Heart right ventricle (tissue), 16 donors: ENCODE data around the gene SNRK. TPM values are rescaled to one million over a fixed set of nuclear protein-coding genes. Genes with fewer than 3 reads are reported as not detected.

Experiments
- ATAC-seq, 8 donors: fragments of 200-7000 bp; cut with Tn5 transposase; one replicate each; pipeline ENCODE4 v1.9.1; 2020; ENCODE audit warnings: mild to moderate bottlenecking in 8 of 8, moderate library complexity in 8 of 8, moderate number of reproducible peaks in 1 of 8
- DNase-seq, 2 donors: peaks; one replicate each; pipeline ENCODE4 v3.0.0-alpha.2; 2020
- H3K27ac ChIP-seq, 10 donors: fragments of 200-600 bp; sonication (generic) in 2 of 10; one replicate each; pipeline versions ENCODE4 v1.5.0 to v1.8.0; 2020 to 2022; ENCODE audit warnings: mild to moderate bottlenecking in 3 of 10
- H3K27me3 ChIP-seq, 7 donors: fragments of 200-600 bp; one replicate each; pipeline ENCODE4 v1.8.0; 2021 to 2022; ENCODE audit warnings: mild to moderate bottlenecking in 2 of 7
- H3K36me3 ChIP-seq, 9 donors: fragments of 200-600 bp; sonication (generic) in 1 of 9; one replicate each; pipeline versions ENCODE4 v1.5.0 to v1.8.0; 2020 to 2022; ENCODE audit warnings: mild to moderate bottlenecking in 2 of 9
- H3K4me1 ChIP-seq, 9 donors: fragments of 200-600 bp; sonication (generic) in 1 of 9; one replicate each; pipeline versions ENCODE4 v1.5.0 to v1.8.0; 2020 to 2022; ENCODE audit warnings: mild to moderate bottlenecking in 4 of 9
- H3K4me3 ChIP-seq, 10 donors: fragments of 200-600 bp; sonication (generic) in 2 of 10; one replicate each; pipeline versions ENCODE4 v1.5.0 to v1.8.0; 2020 to 2022; ENCODE audit warnings: mild to moderate bottlenecking in 7 of 10, moderate library complexity in 2 of 10
- H3K9me3 ChIP-seq, 11 donors: fragments of 200-600 bp in 10 of 11; sonication (generic) in 2 of 11; one replicate each; pipeline versions ENCODE4 v1.5.0 to v1.8.0; 2013 to 2022; ENCODE audit warnings: mild to moderate bottlenecking in 2 of 11, control low read depth in 1 of 11, moderate library complexity in 1 of 11
- WGBS, 2 donors: extraction: QIAGEN DNeasy Blood & Tissue Kit; methylation state at CpG; one replicate each; pipeline ENCODE4 v1.1.7; 2013; ENCODE audit warnings: inconsistent platforms in 1 of 2; 5-methylcytosine and 5-hydroxymethylcytosine counted together
- intact Hi-C, 10 donors: fragments of 100-400 bp; cut with DNase I; formaldehyde crosslinking; loops; one replicate each; pipeline versions ENCODE4 v1.11.1 to v1.14.2; 2022
- polyA plus RNA-seq, 2 donors: library from polyadenylated mRNA; stranded (reverse); fragments of 200-250 nt; gene quantifications; one replicate each; pipeline ENCODE4 v1.2.3, GENCODE V29; 2013
- total RNA-seq, 10 donors: library from RNA; stranded (reverse); fragmentation: NEBNext Ultra II Directional in 3 of 10; extraction: Animal tissue kit (Norgen Biotek cat#: 25700) in 3 of 10; gene quantifications; one replicate each; pipeline versions ENCODE4 v1.2.1 to v1.2.4, GENCODE V29; 2021 to 2023
- TF ChIP-seq, protein P1 (sequence below), 9 donors: fragments of 200-600 bp; sonication (generic) in 2 of 9; IDR thresholded peaks; one replicate each; pipeline versions ENCODE4 v1.5.0 to v1.8.0; 2021 to 2022; ENCODE audit warnings: antibody characterized with exemption in 9 of 9, mild to moderate bottlenecking in 5 of 9, moderate library complexity in 1 of 9
- donor health status: Arrhythmogenic right ventricular cardiomyopathy.
- donor health status: ischemic (EF 13 %, LVEDD 7.1; RV severe dilation, severe dysfunction).
- donor health status: healthy with polysubstance abuse.
- donor health status: DM: no; HTN: yes; CAD: no.
- donor health status: DM: no; HTN: no; CAD: no.
- donor health status: ischemic (EF 25% LVEDD 6.9; RV normal size, moderate dysfunction).
- donor health status: ischemic (EF 25% LVEDD 5.7; RV mildly dilated, moderate dysfunction).
- donor health status: healthy.
- donor health status: DM: yes; HTN: yes; CAD: no.
- donor health status: Ischemic cardiomyopathy.
- donor health status: ischemic (EF 35%, LVEDD 5.7; RV mildly dilated, moderate dysfunction).
- donor health status: nonischemic (EF 11% LVEDD 7.7; RV severe dilation, severe dysfunction).
- donor health status: DM: yes; HTN: yes; CAD: no.
- donor health status: PGD.
- donor health status: ischemic (EF 29% LVEDD 5.4; RV normal size, mild dysfunction).
- donor health status: nonischemic (EF 23%, LVEDD 6.1; RV moderate dilation, normal function).

SNRK gene
- total and polyA plus RNA-seq, 12 donors: 11.4 to 51.9 (median 27.8) TPM

- TF ChIP-seq, protein P1, sequence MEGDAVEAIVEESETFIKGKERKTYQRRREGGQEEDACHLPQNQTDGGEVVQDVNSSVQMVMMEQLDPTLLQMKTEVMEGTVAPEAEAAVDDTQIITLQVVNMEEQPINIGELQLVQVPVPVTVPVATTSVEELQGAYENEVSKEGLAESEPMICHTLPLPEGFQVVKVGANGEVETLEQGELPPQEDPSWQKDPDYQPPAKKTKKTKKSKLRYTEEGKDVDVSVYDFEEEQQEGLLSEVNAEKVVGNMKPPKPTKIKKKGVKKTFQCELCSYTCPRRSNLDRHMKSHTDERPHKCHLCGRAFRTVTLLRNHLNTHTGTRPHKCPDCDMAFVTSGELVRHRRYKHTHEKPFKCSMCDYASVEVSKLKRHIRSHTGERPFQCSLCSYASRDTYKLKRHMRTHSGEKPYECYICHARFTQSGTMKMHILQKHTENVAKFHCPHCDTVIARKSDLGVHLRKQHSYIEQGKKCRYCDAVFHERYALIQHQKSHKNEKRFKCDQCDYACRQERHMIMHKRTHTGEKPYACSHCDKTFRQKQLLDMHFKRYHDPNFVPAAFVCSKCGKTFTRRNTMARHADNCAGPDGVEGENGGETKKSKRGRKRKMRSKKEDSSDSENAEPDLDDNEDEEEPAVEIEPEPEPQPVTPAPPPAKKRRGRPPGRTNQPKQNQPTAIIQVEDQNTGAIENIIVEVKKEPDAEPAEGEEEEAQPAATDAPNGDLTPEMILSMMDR (IDR thresholded peaks at IDR 0.05): no peak
- WGBS, 2 donors: 97 to 98% methylated on average over 14 of the region's 14 CpGs
- no peak overlapping the region for H3K4me3 ChIP-seq
- H3K36me3 ChIP-seq: peaks cover 0 to 11% (median 0%) of the 10 kb centered on the region in 9 donors
- DNase-seq: no peak
- H3K27ac ChIP-seq: peak overlapping the region in 6 of 10 donors; percentile 14 to 79 (median 72)
- H3K27me3 ChIP-seq: no peaks in the 10 kb centered on the region
- H3K9me3 ChIP-seq: no peaks in the 10 kb centered on the region
- no peak for ATAC-seq
- intact Hi-C loops: loop anchor here in 2 of 10 donors (10.0 kb wide), 2 partner anchors 140 to 190 kb away; no protein-coding TSS in a partner anchor
- H3K4me1 ChIP-seq: peaks cover 3 to 45% (median 15%) of the 10 kb centered on the region in 9 donors
Observed at GRCh38 chr3:43364494-43364893, 78.2 kb downstream of the SNRK start.

DNA sequence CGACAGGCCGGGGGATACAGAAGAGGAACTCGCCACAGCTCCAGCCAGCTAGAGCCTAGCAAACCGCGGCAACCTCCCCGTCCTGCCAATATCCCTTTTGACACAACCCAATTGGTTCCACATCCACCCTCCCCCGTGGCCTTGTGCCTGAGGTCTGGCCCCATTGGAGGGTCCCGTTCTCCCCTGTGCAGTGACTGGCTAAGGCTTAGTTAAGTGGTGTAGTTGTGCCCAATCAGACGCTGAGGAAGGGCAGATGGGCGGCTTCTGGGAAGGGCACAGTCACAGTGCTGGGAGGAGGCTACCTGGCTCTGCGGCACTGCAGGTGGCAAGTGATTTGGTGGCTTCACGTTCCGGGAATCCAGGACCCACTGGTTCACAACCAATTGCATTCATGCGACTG is 78.6 kb downstream of the SNRK start:
- H3K27ac ChIP-seq: peak overlapping the region in 7 of 10 donors; percentile 14 to 79 (median 69)
- H3K9me3 ChIP-seq: no peaks in the 10 kb centered on the region
- intact Hi-C loops: loop anchor here in 2 of 10 donors (10.0 kb wide), 2 partner anchors 140 to 190 kb away; no protein-coding TSS in a partner anchor
- TF ChIP-seq, protein P1 (IDR thresholded peaks at IDR 0.05): no peak
- peaks cover 4 to 45% (median 15%) of the 10 kb centered on the region in 9 donors for H3K4me1 ChIP-seq
- DNase-seq (no peak), ATAC-seq (no peak)
- H3K4me3 ChIP-seq: no peak overlapping the region
- no peaks in the 10 kb centered on the region for H3K27me3 ChIP-seq
- 96 to 97% methylated on average over 14 of the region's 14 CpGs for WGBS, 2 donors
- H3K36me3 ChIP-seq: peaks cover 0 to 11% (median 0%) of the 10 kb centered on the region in 9 donors

DNA sequence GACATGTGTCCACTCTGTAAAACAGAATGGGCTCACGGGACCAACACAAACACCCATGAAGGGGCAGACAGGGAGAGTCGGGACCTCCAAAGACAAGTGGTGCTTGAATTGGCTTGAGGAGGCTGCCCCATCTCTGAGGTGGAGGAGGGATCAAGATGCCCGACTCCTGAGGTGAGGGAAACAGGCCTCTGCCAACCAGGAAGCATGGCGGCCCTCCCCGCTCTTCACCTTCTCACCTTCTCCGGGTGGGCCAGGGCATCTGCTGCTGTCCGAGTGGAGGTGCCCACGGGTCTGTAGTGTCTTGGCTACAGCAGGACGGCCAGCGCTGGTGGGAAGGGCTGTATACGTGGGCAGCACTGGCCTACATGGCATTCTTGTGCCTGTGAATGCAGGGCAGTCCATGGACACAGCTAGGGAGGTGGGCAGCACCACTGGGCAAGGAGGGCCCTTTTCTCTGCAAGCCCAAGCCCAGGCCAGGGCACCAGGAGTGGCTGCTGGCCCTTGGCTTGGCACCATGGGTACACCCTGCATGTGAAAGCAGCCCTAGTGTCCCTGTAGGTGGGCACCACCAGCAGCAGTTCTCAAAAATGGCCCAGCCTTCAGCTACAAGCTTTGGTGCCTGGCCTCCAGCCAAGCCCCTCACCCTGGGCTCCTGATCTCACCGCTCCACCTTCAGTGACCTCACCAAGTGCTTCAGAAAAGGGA is 79.4 kb downstream of the SNRK start:
- no peaks in the 10 kb centered on the region for H3K27me3 ChIP-seq
- peaks cover 4 to 41% (median 16%) of the 10 kb centered on the region in 9 donors for H3K4me1 ChIP-seq
- H3K4me3 ChIP-seq: no peak overlapping the region
- intact Hi-C loops: loop anchor here in 2 of 10 donors (10.0 kb wide), 2 partner anchors 139 to 191 kb away; no protein-coding TSS in a partner anchor
- peaks cover 0 to 11% (median 0%) of the 10 kb centered on the region in 9 donors for H3K36me3 ChIP-seq
- H3K27ac ChIP-seq: peak overlapping the region in 7 of 10 donors; percentile 50 to 76 (median 69)
- no peaks in the 10 kb centered on the region for H3K9me3 ChIP-seq
- WGBS, 2 donors: 97 to 98% methylated on average over 12 of the region's 12 CpGs
- DNase-seq: no peak
- TF ChIP-seq, protein P1 (IDR thresholded peaks at IDR 0.05): no peak
- no peak for ATAC-seq

DNA sequence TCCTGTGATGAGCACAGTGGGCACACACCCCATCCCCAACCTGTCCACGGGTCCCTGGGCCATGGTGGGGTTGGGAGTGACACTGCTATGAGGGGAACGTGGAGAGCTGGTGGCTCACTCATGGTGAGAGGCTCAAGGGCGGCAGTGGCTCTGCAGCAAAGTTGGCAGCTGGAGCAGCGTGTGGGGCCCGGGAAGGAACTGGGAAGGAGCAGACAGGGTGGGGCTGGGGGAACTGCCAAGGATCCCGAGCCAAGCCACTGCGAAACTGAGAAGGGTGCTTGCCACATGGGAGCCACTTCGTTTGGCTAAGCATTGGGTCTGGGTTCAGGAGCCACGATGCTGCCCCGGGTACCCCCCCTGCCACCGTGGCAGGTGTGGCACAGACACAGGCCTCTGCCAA is 80.1 kb downstream of the SNRK start:
- peak overlapping the region in 8 of 10 donors; percentile 44 to 76 (median 62) for H3K27ac ChIP-seq
- intact Hi-C loops: loop anchor here in 2 of 10 donors (10.0 kb wide), 2 partner anchors 138 to 192 kb away; no protein-coding TSS in a partner anchor

More for the DNA sequence above, 80.1 kb downstream of the SNRK start:
- peak in 1 of 2 donors; percentile 52 for DNase-seq
- TF ChIP-seq, protein P1 (IDR thresholded peaks at IDR 0.05): no peak
- H3K4me3 ChIP-seq: no peak overlapping the region
- H3K27me3 ChIP-seq: no peaks in the 10 kb centered on the region
- 59 to 71% methylated on average over 11 of the region's 11 CpGs for WGBS, 2 donors
- H3K9me3 ChIP-seq: no peaks in the 10 kb centered on the region
- H3K4me1 ChIP-seq: peaks cover 4 to 35% (median 18%) of the 10 kb centered on the region in 9 donors
- H3K36me3 ChIP-seq: peaks cover 0 to 11% (median 0%) of the 10 kb centered on the region in 9 donors
- peak in 1 of 8 donors; percentile 42 for ATAC-seq
